HepG2 (cell line): Measurements from ENCODE around the gene GDPD4. TPM values are rescaled to one million over a fixed set of nuclear protein-coding genes. Genes with fewer than 3 reads are reported as not detected.

Experiments
- ATAC-seq: fragments of 200-7000 bp; cut with Tn5 transposase; 3 replicates; pipeline ENCODE4 v1.9.1; 2020; ENCODE audit warnings: mild to moderate bottlenecking, moderate library complexity
- BruUV-seq: library from RNA; stranded (reverse); fragments of 400-500 nt; replicated peaks from 2 replicates; lab custom pipeline; 2021; lab: Mats Ljungman, UMichigan
- CTCF ChIA-PET: fragments of 300-600 bp; formaldehyde crosslinking; extraction: SDS; loops from one replicate; lab custom pipeline; 2021; ENCODE audit warnings: low total read pairs, inconsistent platforms, low intra/inter-chr PET ratio; lab: Yijun Ruan, JAX
- POLR2A ChIA-PET: fragments of 350-600 bp; sonication (Branson Sonifier 250); formaldehyde crosslinking; loops from one replicate; lab custom pipeline; 2020; ENCODE audit warnings: antibody characterized with exemption, inconsistent platforms; lab: Yijun Ruan, JAX
- DNase-seq: peaks from one replicate; pipeline ENCODE4 v3.0.0-alpha.2; 2015; ENCODE audit warnings: low spot score
- FAIRE-seq: peaks from 3 replicates; lab custom pipeline; 2011; peaks lifted over from hg19 to GRCh38; lab: Jason Lieb, UNC
- H2AFZ ChIP-seq: one replicate; pipeline ENCODE4 v1.6.1; 2011; ENCODE audit warnings: low read length, inconsistent platforms
- H3K27ac ChIP-seq: fragments of 300-600 bp; 3 replicates; pipeline ENCODE4 v1.8.0; 2011; ENCODE audit warnings: mixed run types, mild to moderate bottlenecking, mixed read lengths, low read length, inconsistent platforms; ENCODE audit not compliant: insufficient read depth; ENCODE audit errors: extremely low read length
- H3K27me3 ChIP-seq, 2 experiments: fragments of 200-600 bp in 1 of 2; 2 replicates in 1 of 2; 3 replicates in 1 of 2; pipeline versions ENCODE4 v1.6.0 to v1.8.0; 2011; ENCODE audit warnings: low read length in 2 of 2, mild to moderate bottlenecking in 2 of 2, moderate library complexity in 2 of 2, inconsistent platforms in 1 of 2; ENCODE audit not compliant: insufficient read depth in 2 of 2, control insufficient read depth in 1 of 2
- H3K36me3 ChIP-seq, 2 experiments: fragments of 200-600 bp in 1 of 2; replicated peaks in 1 of 2; 2 replicates in 1 of 2; 3 replicates in 1 of 2; pipeline versions ENCODE4 v1.5.1 to v1.8.0; 2011; ENCODE audit warnings: low read length in 2 of 2, inconsistent platforms in 1 of 2; ENCODE audit not compliant: insufficient read depth in 2 of 2, control insufficient read depth in 1 of 2
- H3K4me1 ChIP-seq: 2 replicates; pipeline ENCODE4 v1.5.1; 2012; ENCODE audit warnings: low read length, inconsistent platforms; ENCODE audit not compliant: insufficient read depth
- H3K4me2 ChIP-seq: 2 replicates; pipeline ENCODE4 v1.6.0; 2011; ENCODE audit warnings: low read depth, low read length, inconsistent platforms
- H3K4me3 ChIP-seq, 3 experiments: fragments of 200-600 bp in 1 of 3; sonication (generic), shearing (Covaris generic) in 1 of 3; replicated peaks in 1 of 3; 2 replicates each; pipeline ENCODE4 v1.5.1; 2011 to 2016; ENCODE audit warnings: low read length in 3 of 3, inconsistent platforms in 2 of 3, low read depth in 2 of 3, mild to moderate bottlenecking in 2 of 3, control low read depth in 1 of 3, mixed read lengths in 1 of 3; ENCODE audit not compliant: insufficient read depth in 1 of 3
- H3K79me2 ChIP-seq: one replicate; pipeline ENCODE4 v1.6.1; 2011; ENCODE audit warnings: low read length, inconsistent platforms; ENCODE audit not compliant: insufficient read depth
- H3K9ac ChIP-seq: 2 replicates; pipeline ENCODE4 v1.6.0; 2011; ENCODE audit warnings: mild to moderate bottlenecking, low read depth, low read length, inconsistent platforms; ENCODE audit not compliant: insufficient read depth
- H3K9me3 ChIP-seq: 2 replicates; pipeline ENCODE4 v1.5.1; 2012; ENCODE audit warnings: mild to moderate bottlenecking, low read length
- H4K20me1 ChIP-seq: 2 replicates; pipeline ENCODE4 v1.6.0; 2011; ENCODE audit warnings: inconsistent platforms, mild to moderate bottlenecking, low read length, moderate library complexity; ENCODE audit not compliant: insufficient read depth
- MED13 ChIP-seq: sonication (generic); formaldehyde crosslinking; IDR thresholded peaks from 2 replicates; pipeline ENCODE4 v1.5.0; 2020; ENCODE audit warnings: missing genetic modification reagents
- MTA1 ChIP-seq: sonication (generic); formaldehyde crosslinking; IDR thresholded peaks from 2 replicates; pipeline ENCODE4 v1.4.0; 2020; ENCODE audit warnings: missing genetic modification reagents, mild to moderate bottlenecking, borderline replicate concordance
- MXD4 ChIP-seq: IDR thresholded peaks from 2 replicates; pipeline ENCODE4 v1.6.1; 2016; ENCODE audit warnings: mild to moderate bottlenecking, missing biosample characterization, missing genetic modification reagents
- NFKBIZ ChIP-seq: IDR thresholded peaks from 2 replicates; pipeline ENCODE4 v1.6.1; 2018; ENCODE audit warnings: missing genetic modification reagents, missing compliant biosample characterization
- PHF5A ChIP-seq: IDR thresholded peaks from one replicate; pipeline ENCODE4 v1.6.1; 2018; ENCODE audit warnings: low read depth, missing genetic modification reagents; ENCODE audit not compliant: unreplicated experiment
- PITX1 ChIP-seq: sonication (generic); formaldehyde crosslinking; IDR thresholded peaks from 2 replicates; pipeline ENCODE4 v1.5.1; 2020; ENCODE audit warnings: mild to moderate bottlenecking, missing genetic modification reagents
- POLR2G ChIP-seq: fragments of 200-400 bp; formaldehyde crosslinking; IDR thresholded peaks from 2 replicates; pipeline ENCODE4 v1.6.1; 2018; ENCODE audit warnings: mild to moderate bottlenecking, low read depth, low read length, moderate library complexity
- RBM22 ChIP-seq: fragments of 200-400 bp; formaldehyde crosslinking; optimal IDR thresholded peaks from 2 replicates; pipeline ENCODE3; 2017; ENCODE audit warnings: mild to moderate bottlenecking, low read length, moderate library complexity
- RNF2 ChIP-seq: fragments of 450-650 bp; conservative IDR thresholded peaks from 2 replicates; pipeline ENCODE4 v1.6.1; 2016; ENCODE audit warnings: low read depth
- SRSF1 ChIP-seq: fragments of 200-400 bp; formaldehyde crosslinking; optimal IDR thresholded peaks from 2 replicates; pipeline ENCODE3; 2017; ENCODE audit warnings: mild to moderate bottlenecking, low read depth, low read length, moderate library complexity
- ZNF205 ChIP-seq: IDR thresholded peaks from 2 replicates; pipeline ENCODE4 v1.6.1; 2018; ENCODE audit warnings: missing biosample characterization, missing genetic modification reagents
- ZNF549 ChIP-seq: sonication (generic); formaldehyde crosslinking; IDR thresholded peaks from 2 replicates; pipeline ENCODE4 v1.5.0; 2020; ENCODE audit warnings: missing genetic modification reagents
- ZNF891 ChIP-seq: sonication (generic); formaldehyde crosslinking; IDR thresholded peaks from 2 replicates; pipeline ENCODE4 v1.5.0; 2020; ENCODE audit warnings: mild to moderate bottlenecking, missing genetic modification reagents
- WGBS: methylation state at CpG from one replicate; pipeline ENCODE4 v1.1.6; 2017; ENCODE audit warnings: low lambda C conversion rate; 5-methylcytosine and 5-hydroxymethylcytosine counted together
- in situ Hi-C: cut with HindIII; loops from 2 replicates; pipeline ENCODE4 v1.10.0; 2017; ENCODE audit warnings: low pct_unique_long_range_greater_than_20kb; ENCODE audit not compliant: extremely low pct_ligation_motif_present
- intact Hi-C: fragments of 100-400 bp; cut with micrococcal nuclease; formaldehyde crosslinking; loops from one replicate; pipeline ENCODE4 v1.10.0; 2022; ENCODE audit not compliant: unreplicated experiment
- polyA plus RNA-seq, 8 experiments: library from polyadenylated mRNA; depleted of rRNA in 3 of 8; stranded (reverse) in 7 of 8; unstranded in 1 of 8; fragments of >200 nt; fragmentation: Illumina TruSeq in 4 of 8; extraction: Trizol in 4 of 8; gene quantifications; 2 replicates each; pipeline versions ENCODE4 v1.2.1 to v1.2.3, GENCODE V29; 2011 to 2016; ENCODE audit warnings: low read depth in 4 of 8, missing spikeins in 1 of 8, mixed read lengths in 1 of 8; ENCODE audit not compliant: insufficient read depth in 1 of 8
- total RNA-seq, 5 experiments: library from RNA; depleted of rRNA; stranded (reverse); fragments of >200 nt; fragmentation: Illumina TruSeq; extraction: Trizol; gene quantifications; 2 replicates each; pipeline ENCODE4 v1.2.3, GENCODE V29; 2016; ENCODE audit warnings: low read depth in 1 of 5
- TF ChIP-seq, protein P1 (sequence below): sonication (generic); formaldehyde crosslinking; IDR thresholded peaks from 2 replicates; pipeline ENCODE4 v1.8.0; 2022; ENCODE audit warnings: missing genetic modification reagents, mild to moderate bottlenecking, inconsistent platforms, borderline replicate concordance

Gene GDPD4
- total and polyA plus RNA-seq, 2 of the 13 experiments (the other 11 are each of a cell fraction or from before 2014, with no cell fraction given): not detected

DNA sequence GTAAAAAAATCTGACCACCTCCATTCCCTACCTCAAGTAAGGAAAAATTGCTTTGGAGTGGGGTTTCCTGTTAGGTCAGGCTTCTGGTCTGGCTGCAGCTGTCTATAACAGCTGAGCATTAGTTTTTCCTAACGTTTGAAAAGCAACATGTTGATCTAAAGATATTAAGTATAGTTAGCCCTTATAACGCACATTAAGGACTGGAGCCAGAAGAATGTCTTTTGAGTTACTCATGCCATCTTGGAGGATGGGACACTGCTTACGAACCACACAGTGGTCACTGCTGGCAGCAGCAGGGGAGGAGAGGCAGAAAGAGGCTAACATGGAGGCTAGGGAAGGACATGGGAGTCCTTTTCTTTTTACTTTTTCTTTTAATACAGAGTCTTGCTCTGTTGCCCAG, 44.1 kb upstream of the GDPD4 start:
- no TSS peak for BruUV-seq
- H3K4me2 ChIP-seq: no peak overlapping the region
- H3K9ac ChIP-seq: no peak overlapping the region
- no peaks in the 10 kb centered on the region for H3K27me3 ChIP-seq
- POLR2A ChIA-PET: no interaction called here
- H3K27ac ChIP-seq: no peak overlapping the region
- ATAC-seq (no peak), FAIRE-seq (no peak)
- H2AFZ ChIP-seq: no peak overlapping the region
- in situ Hi-C loops: no loop called here
- no peaks in the 10 kb centered on the region for H3K79me2 ChIP-seq
- CTCF ChIA-PET: no interaction called here
- TF ChIP-seq PHF5A (CRISPR knock-in tag) (no peak), PITX1 (CRISPR knock-in tag) (no peak), POLR2G (no peak), ZNF549 (CRISPR knock-in tag) (no peak), SRSF1 (no peak), MTA1 (no peak), ZNF891 (no peak), NFKBIZ (CRISPR knock-in tag) (no peak), RBM22 (no peak), ZNF205 (CRISPR knock-in tag) (no peak), RNF2 (no peak), MXD4 (CRISPR knock-in tag) (no peak), MED13 (no peak)
- TF ChIP-seq, protein P1, sequence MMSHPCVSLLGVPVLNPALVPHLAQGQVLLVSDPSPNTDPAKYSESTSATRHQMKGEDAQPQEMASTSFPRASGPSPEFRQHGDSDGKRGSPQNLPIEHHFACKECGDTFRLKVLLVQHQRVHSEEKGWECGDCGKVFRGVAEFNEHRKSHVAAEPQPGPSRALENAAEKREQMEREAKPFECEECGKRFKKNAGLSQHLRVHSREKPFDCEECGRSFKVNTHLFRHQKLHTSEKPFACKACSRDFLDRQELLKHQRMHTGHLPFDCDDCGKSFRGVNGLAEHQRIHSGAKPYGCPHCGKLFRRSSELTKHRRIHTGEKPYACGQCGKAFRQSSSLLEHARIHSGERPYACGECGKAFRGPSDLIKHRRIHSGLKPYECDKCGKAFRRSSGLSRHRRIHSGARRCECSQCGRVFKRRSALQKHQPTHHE (CRISPR knock-in tag): no peak
- TF ChIP-seq, all 625 proteins: peak for 0
- no peak for DNase-seq
- Histone ChIP-seq H4K20me1 (no peaks in the 10 kb centered on the region), H3K9me3 (no peaks in the 10 kb centered on the region), H3K4me1 (no peaks in the 10 kb centered on the region), H3K4me3 (no peak overlapping the region), H3K36me3 (no peaks in the 10 kb centered on the region)
- 61% methylated on average over 3 of the region's 3 CpGs for WGBS
- intact Hi-C loops: no loop called here
